H1 (cell line): ENCODE measurements around the gene BAIAP2. TPM values are rescaled to one million over a fixed set of nuclear protein-coding genes. Genes with fewer than 3 reads are reported as not detected.

Source experiments
- BACH1 ChIP-seq: IDR thresholded peaks from 2 replicates; pipeline ENCODE4 v1.6.1; 2012; ENCODE audit warnings: low read length, improper control_type of control experiment
- CBX8 ChIP-seq: fragments of 300-800, 300-1000 bp; sonication (generic); IDR thresholded peaks from 2 replicates; pipeline ENCODE4 v1.7.1; 2016; ENCODE audit warnings: low read depth, low read length, borderline replicate concordance
- CHD7 ChIP-seq: fragments of 300-600 bp; sonication (generic); IDR thresholded peaks from 2 replicates; pipeline ENCODE4 v1.7.1; 2012; ENCODE audit warnings: low read length, moderate library complexity, mild to moderate bottlenecking, inconsistent platforms; ENCODE audit not compliant: insufficient replicate concordance
- RBBP5 ChIP-seq: IDR thresholded peaks from 2 replicates; pipeline ENCODE4 v1.7.1; 2012; ENCODE audit warnings: low read depth, mild to moderate bottlenecking, inconsistent platforms, low read length, moderate library complexity, borderline replicate concordance
- RFX5 ChIP-seq: IDR thresholded peaks from 2 replicates; pipeline ENCODE4 v1.6.1; 2011; ENCODE audit warnings: low read depth, low read length, improper control_type of control experiment, borderline replicate concordance
- polyA plus RNA-seq, 7 experiments: library from polyadenylated mRNA; depleted of rRNA in 3 of 7; stranded (reverse) in 5 of 7; unstranded in 2 of 7; fragments of >200 nt in 5 of 7; fragments of 200-250 nt in 2 of 7; gene quantifications; 1 replicate in 5 of 7; 2 replicates in 1 of 7; 4 replicates in 1 of 7; pipeline versions ENCODE4 v1.2.1 to v1.2.3, GENCODE V29; 2011 to 2013; ENCODE audit warnings: missing spikeins in 2 of 7, mixed read lengths in 2 of 7
- total RNA-seq: library from RNA; stranded (reverse); fragmentation: NEBNext Ultra II Directional; extraction: Animal tissue kit (Norgen Biotek cat#: 25700); gene quantifications from 2 replicates; pipeline ENCODE4 v1.2.1, GENCODE V29; 2021

BAIAP2 gene
- total and polyA plus RNA-seq, 2 of the 8 experiments (the other 6 are each of a cell fraction or from before 2014, with no cell fraction given), result 10.0 to 22.8 TPM

- TF ChIP-seq CHD7, result no peak
- no peak for TF ChIP-seq RFX5
- TF ChIP-seq RBBP5, result no peak
- TF ChIP-seq BACH1, result no peak
- TF ChIP-seq CBX8, result no peak
Measured at GRCh38 chr17:80989586-80989913, 45.4 kb upstream of the BAIAP2 start (continued).
